K562 (cell line): ENCODE data around the gene SLC35A4. TPM values are rescaled to one million over a fixed set of nuclear protein-coding genes. Genes with fewer than 3 reads are reported as not detected.

Experiments used
- ARID2 ChIP-seq: fragments of 450-650 bp; IDR thresholded peaks from 2 replicates; pipeline ENCODE4 v1.6.1; 2017; ENCODE audit warnings: antibody characterized with exemption, mild to moderate bottlenecking
- CBX2 ChIP-seq: fragments of 200-600 bp; sonication (generic); IDR thresholded peaks from one replicate; pipeline ENCODE4 v1.6.1; 2012; ENCODE audit warnings: mild to moderate bottlenecking, low read length, inconsistent platforms; ENCODE audit not compliant: insufficient read depth, poor library complexity, severe bottlenecking
- CEBPB ChIP-seq: fragments of 450-650 bp; IDR thresholded peaks from 2 replicates; pipeline ENCODE4 v1.6.1; 2016; ENCODE audit warnings: missing genetic modification characterization, missing compliant biosample characterization
- CTCFL ChIP-seq: IDR thresholded peaks from 2 replicates; pipeline ENCODE4 v1.6.1; 2011; ENCODE audit warnings: borderline replicate concordance, low read depth, mild to moderate bottlenecking, moderate library complexity, low read length; ENCODE audit not compliant: insufficient read depth, poor library complexity, severe bottlenecking
- DACH1 ChIP-seq: fragments of 450-650 bp; IDR thresholded peaks from 2 replicates; pipeline ENCODE4 v1.6.1; 2018; ENCODE audit not compliant: partially characterized antibody
- DDX20 ChIP-seq: fragments of 450-650 bp; IDR thresholded peaks from 2 replicates; pipeline ENCODE4 v1.6.1; 2016; ENCODE audit warnings: missing genetic modification characterization, low read depth, mild to moderate bottlenecking, missing compliant biosample characterization, moderate library complexity
- E4F1 ChIP-seq: fragments of 250-450 bp; sonication (Bioruptor Pico); IDR thresholded peaks from 2 replicates; pipeline ENCODE4 v1.5.0; 2021; ENCODE audit warnings: mild to moderate bottlenecking, borderline replicate concordance
- GABPB2 ChIP-seq: fragments of 250-450 bp; sonication (Bioruptor Pico); conservative IDR thresholded peaks from 2 replicates; pipeline ENCODE4 v1.5.1; 2021; ENCODE audit warnings: mild to moderate bottlenecking
- GTF2E2 ChIP-seq: fragments of 200-800 bp; sonication (Bioruptor generic); IDR thresholded peaks from 2 replicates; pipeline ENCODE4 v1.6.1; 2016; ENCODE audit warnings: missing genetic modification characterization, missing compliant biosample characterization
- HES1 ChIP-seq: fragments of 450-650 bp; IDR thresholded peaks from 2 replicates; pipeline ENCODE4 v1.6.1; 2016; ENCODE audit warnings: low read depth, mild to moderate bottlenecking, moderate library complexity
- JUNB ChIP-seq: fragments of 450-650 bp; formaldehyde crosslinking; conservative IDR thresholded peaks from 2 replicates; pipeline ENCODE4 v1.4.0; 2020; ENCODE audit warnings: mild to moderate bottlenecking
- POLR2AphosphoS5 ChIP-seq: IDR thresholded peaks from 2 replicates; pipeline ENCODE4 v1.6.1; 2011; ENCODE audit warnings: mild to moderate bottlenecking, low read depth, low read length, moderate library complexity; ENCODE audit not compliant: control insufficient read depth, insufficient read depth
- PTTG1 ChIP-seq: fragments of 450-650 bp; IDR thresholded peaks from 2 replicates; pipeline ENCODE4 v1.6.1; 2016; ENCODE audit warnings: low read depth, mild to moderate bottlenecking, missing genetic modification characterization, missing compliant biosample characterization
- RCOR1 ChIP-seq, 2 experiments: IDR thresholded peaks; 2 replicates each; pipeline ENCODE4 v1.6.1; 2012; ENCODE audit warnings: low read depth in 2 of 2, low read length in 2 of 2, borderline replicate concordance in 1 of 2, improper control_type of control experiment in 1 of 2
- SAFB ChIP-seq: fragments of 200-400 bp; formaldehyde crosslinking; IDR thresholded peaks from 2 replicates; pipeline ENCODE4 v1.6.1; 2017; ENCODE audit warnings: low read depth, low read length, borderline replicate concordance
- UBTF ChIP-seq, 2 experiments: IDR thresholded peaks; 2 replicates each; pipeline ENCODE4 v1.6.1; 2012; ENCODE audit warnings: improper control_type of control experiment in 2 of 2, low read depth in 2 of 2, low read length in 2 of 2, borderline replicate concordance in 1 of 2
- ZBTB12 ChIP-seq: fragments of 250-450 bp; sonication (Bioruptor Pico); IDR thresholded peaks from 2 replicates; pipeline ENCODE4 v1.4.0; 2020
- ZNF324 ChIP-seq: fragments of 250-450 bp; sonication (Bioruptor Pico); IDR thresholded peaks from 2 replicates; pipeline ENCODE4 v1.4.0; 2020; ENCODE audit warnings: mild to moderate bottlenecking
- ZNF408 ChIP-seq: fragments of 250-450 bp; sonication (Bioruptor Pico); IDR thresholded peaks from 2 replicates; pipeline ENCODE4 v1.4.0; 2020; ENCODE audit warnings: low read depth, mild to moderate bottlenecking, moderate library complexity
- ZNF431 ChIP-seq: sonication (generic); formaldehyde crosslinking; IDR thresholded peaks from 2 replicates; pipeline ENCODE4 v1.8.0; 2022; ENCODE audit warnings: mild to moderate bottlenecking, missing genetic modification reagents
- polyA plus RNA-seq, 8 experiments: library from polyadenylated mRNA; depleted of rRNA in 4 of 8; stranded (reverse) in 5 of 8; unstranded in 3 of 8; fragments of >200 nt; fragmentation: Nextera tagmentation in 2 of 8; fragmentation: Illumina TruSeq in 1 of 8; extraction: Ambion mirVana in 2 of 8; extraction: Trizol in 1 of 8; gene quantifications; 2 replicates each; pipeline versions ENCODE4 v1.2.1 to v1.2.3, GENCODE V29; 2011 to 2014; ENCODE audit warnings: inconsistent platforms in 1 of 8, missing spikeins in 1 of 8
- total RNA-seq, 7 experiments: library from RNA; depleted of rRNA in 6 of 7; stranded (reverse); fragments of >200 nt in 6 of 7; fragmentation: Illumina TruSeq in 2 of 7; extraction: Trizol in 2 of 7; gene quantifications; 2 replicates each; pipeline versions ENCODE4 v1.2.1 to v1.2.3, GENCODE V29; 2011 to 2021; ENCODE audit warnings: low replicate concordance in 1 of 7

Gene SLC35A4
- total and polyA plus RNA-seq, 9 of the 15 experiments (the other 6 are each of a cell fraction or from before 2014, with no cell fraction given), result 21.8 to 171 (median 42.5) TPM

- no peak for TF ChIP-seq HES1
- TF ChIP-seq CBX2, result no peak
- TF ChIP-seq E4F1 (CRISPR knock-in tag), result no peak
- TF ChIP-seq GABPB2 (CRISPR knock-in tag), result no peak
- TF ChIP-seq ZNF431 (CRISPR knock-in tag), result no peak
- TF ChIP-seq JUNB (CRISPR knock-in tag), result no peak
- peak; percentile 33; the same call in 1 of the 2 replicates for TF ChIP-seq ARID2
- no peak for TF ChIP-seq DACH1
- no peak for TF ChIP-seq SAFB
- TF ChIP-seq UBTF (IDR thresholded peaks at IDR 0.05; ENCODE audit: borderline replicate concordance in 1 of 2, low read depth in 2 of 2, low read length in 2 of 2), result no peak
- TF ChIP-seq GTF2E2 (tag), result no peak
- TF ChIP-seq CTCFL, result peak; percentile 66
- TF ChIP-seq CEBPB (tag), result no peak
- TF ChIP-seq DDX20 (tag), result no peak
- TF ChIP-seq POLR2AphosphoS5, result no peak
- TF ChIP-seq PTTG1, result no peak
- TF ChIP-seq ZNF408, result no peak
- TF ChIP-seq ZBTB12 (CRISPR knock-in tag), result no peak
- no peak for TF ChIP-seq ZNF324 (CRISPR knock-in tag)
- TF ChIP-seq RCOR1 (IDR thresholded peaks at IDR 0.05; ENCODE audit: borderline replicate concordance in 1 of 2, low read depth in 2 of 2, low read length in 2 of 2), result peak in 1 of 2 experiments; percentile 32; a peak in 1 of 4 replicates
These were observed 10.7 kb downstream of the SLC35A4 start (continued) for GRCh38 chr5:140575309-140575708.
